A549 (cell line): ENCODE data around the gene RPL26. TPM values are rescaled to one million over a fixed set of nuclear protein-coding genes. Genes with fewer than 3 reads are reported as not detected.

Experiments
- ATAC-seq, 2 experiments: fragments of 200-7000 bp in 1 of 2; fragments of >200 bp in 1 of 2; cut with Nextera tagmentation in 1 of 2; cut with Tn5 transposase in 1 of 2; 3 replicates each; pipeline versions ENCODE4 v1.8.0 to v1.9.1; 2018 to 2020; ENCODE audit warnings: mild to moderate bottlenecking in 1 of 2, moderate library complexity in 1 of 2
- CTCF ChIA-PET: fragments of 300-600 bp; sonication (Branson Sonifier 250); formaldehyde crosslinking; extraction: SDS; loops from one replicate; lab custom pipeline; 2021; ENCODE audit warnings: antibody characterized with exemption, inconsistent platforms; lab: Yijun Ruan, JAX
- POLR2A ChIA-PET: fragments of 350-600 bp; formaldehyde crosslinking; extraction: SDS; loops from one replicate; lab custom pipeline; 2021; ENCODE audit warnings: antibody characterized with exemption, inconsistent platforms; lab: Yijun Ruan, JAX
- DNase-seq, 2 experiments: peaks; one replicate each; pipeline versions ENCODE4 v3.0.0 to v3.0.0-alpha.2; 2011 to 2016; ENCODE audit warnings: low read depth in 1 of 2, low spot score in 1 of 2
- FAIRE-seq: peaks from 2 replicates; lab custom pipeline; 2011; peaks lifted over from hg19 to GRCh38; lab: Jason Lieb, UNC
- H3K27ac ChIP-seq, 2 experiments: fragments of >200 bp; sonication (Bioruptor Twin); formaldehyde crosslinking; 3 replicates each; pipeline ENCODE4 v1.5.1; 2016 to 2017
- H3K4me1 ChIP-seq: fragments of >200 bp; sonication (Bioruptor Twin); formaldehyde crosslinking; 3 replicates; pipeline ENCODE4 v1.6.1; 2016
- H3K4me2 ChIP-seq: fragments of >200 bp; sonication (Bioruptor Twin); formaldehyde crosslinking; 3 replicates; pipeline ENCODE4 v1.6.1; 2016
- H3K4me3 ChIP-seq: fragments of >200 bp; sonication (Bioruptor Twin); formaldehyde crosslinking; 3 replicates; pipeline ENCODE4 v1.5.1; 2016
- H3K9me3 ChIP-seq: fragments of >200 bp; sonication (Bioruptor Twin); formaldehyde crosslinking; 3 replicates; pipeline ENCODE4 v1.6.1; 2016
- ATOH8 ChIP-seq: fragments of 250-450 bp; sonication (Bioruptor Pico); IDR thresholded peaks from 2 replicates; pipeline ENCODE4 v1.5.0; 2020; ENCODE audit warnings: low read depth, mild to moderate bottlenecking, moderate library complexity
- BCL3 ChIP-seq: fragments of >200 bp; sonication (Bioruptor Twin); formaldehyde crosslinking; IDR thresholded peaks from 3 replicates; pipeline ENCODE4 v1.6.1; 2016
- CBX8 ChIP-seq: fragments of 200-600 bp; sonication (generic); IDR thresholded peaks from 2 replicates; pipeline ENCODE4 v1.6.1; 2016
- CHD2 ChIP-seq: fragments of 150-350 bp; IDR thresholded peaks from 2 replicates; pipeline ENCODE4 v1.6.1; 2014; ENCODE audit warnings: low read length; ENCODE audit not compliant: partially characterized antibody
- E2F6 ChIP-seq: IDR thresholded peaks from 2 replicates; pipeline ENCODE4 v1.6.1; 2012; ENCODE audit warnings: low read depth, borderline replicate concordance
- ESRRA ChIP-seq: fragments of 150-350 bp; IDR thresholded peaks from 2 replicates; pipeline ENCODE4 v1.6.1; 2014; ENCODE audit warnings: mild to moderate bottlenecking, low read length, borderline replicate concordance
- FOSB ChIP-seq: fragments of 250-450 bp; sonication (Bioruptor Pico); IDR thresholded peaks from 2 replicates; pipeline ENCODE4 v1.5.0; 2020; ENCODE audit warnings: mild to moderate bottlenecking, moderate library complexity
- FOSL2 ChIP-seq, 2 experiments: fragments of 450-650 bp in 1 of 2; fragments of >200 bp in 1 of 2; sonication (Bioruptor Twin) in 1 of 2; formaldehyde crosslinking; IDR thresholded peaks; 2 replicates each; pipeline versions ENCODE4 v1.5.0 to v1.6.1; 2016 to 2020; ENCODE audit warnings: mild to moderate bottlenecking in 1 of 2, moderate library complexity in 1 of 2
- FOXS1 ChIP-seq: fragments of 250-450 bp; sonication (Bioruptor Pico); IDR thresholded peaks from 2 replicates; pipeline ENCODE4 v1.5.0; 2020; ENCODE audit warnings: mild to moderate bottlenecking, moderate library complexity
- HDAC2 ChIP-seq: fragments of 200-600 bp; sonication (generic); IDR thresholded peaks from 2 replicates; pipeline ENCODE4 v1.6.1; 2016
- HOXB13 ChIP-seq: fragments of 250-450 bp; sonication (Bioruptor Pico); IDR thresholded peaks from 2 replicates; pipeline ENCODE4 v1.5.0; 2020; ENCODE audit warnings: low read depth, mild to moderate bottlenecking, moderate library complexity
- HOXB5 ChIP-seq: fragments of 250-450 bp; sonication (Bioruptor Pico); IDR thresholded peaks from 2 replicates; pipeline ENCODE4 v1.5.0; 2020; ENCODE audit warnings: mild to moderate bottlenecking, moderate library complexity
- JUN ChIP-seq, 2 experiments: fragments of >200 bp; sonication (Bioruptor Twin); formaldehyde crosslinking; IDR thresholded peaks; 2 replicates in 1 of 2; 3 replicates in 1 of 2; pipeline ENCODE4 v1.6.1; 2016 to 2017
- KDM5A ChIP-seq: fragments of 200-600 bp; sonication (generic); IDR thresholded peaks from 2 replicates; pipeline ENCODE4 v1.6.1; 2016; ENCODE audit warnings: antibody characterized with exemption, mild to moderate bottlenecking
- MAFK ChIP-seq: fragments of 450-650 bp; IDR thresholded peaks from 2 replicates; pipeline ENCODE4 v1.6.1; 2014; ENCODE audit not compliant: partially characterized antibody
- MAZ ChIP-seq: fragments of 150-350 bp; IDR thresholded peaks from 2 replicates; pipeline ENCODE4 v1.6.1; 2014; ENCODE audit warnings: antibody characterized with exemption, low read depth, low read length, borderline replicate concordance
- NFE2L2 ChIP-seq: fragments of 150-350 bp; conservative IDR thresholded peaks from 2 replicates; pipeline ENCODE4 v1.6.1; 2014; ENCODE audit warnings: low read length
- NPAS2 ChIP-seq: fragments of 250-450 bp; sonication (Bioruptor Pico); IDR thresholded peaks from 2 replicates; pipeline ENCODE4 v1.8.0; 2022; ENCODE audit warnings: mild to moderate bottlenecking, moderate library complexity, borderline replicate concordance
- NR3C1 ChIP-seq: fragments of >200 bp; sonication (Bioruptor Twin); formaldehyde crosslinking; IDR thresholded peaks from 3 replicates; pipeline ENCODE4 v1.6.1; 2017
- RAD21 ChIP-seq, 2 experiments: fragments of >200 bp in 1 of 2; sonication (Bioruptor Twin) in 1 of 2; formaldehyde crosslinking in 1 of 2; IDR thresholded peaks in 1 of 2; conservative IDR thresholded peaks in 1 of 2; 2 replicates in 1 of 2; 3 replicates in 1 of 2; pipeline ENCODE4 v1.6.1; 2012 to 2018; ENCODE audit warnings: inconsistent platforms in 1 of 2
- RCOR1 ChIP-seq: fragments of 150-350 bp; IDR thresholded peaks from 2 replicates; pipeline ENCODE4 v1.6.1; 2014; ENCODE audit warnings: antibody characterized with exemption, low read length, low read depth
- RNF2 ChIP-seq: fragments of 200-600 bp; sonication (generic); IDR thresholded peaks from 2 replicates; pipeline ENCODE4 v1.6.1; 2016; ENCODE audit warnings: low read depth, mild to moderate bottlenecking, antibody characterized with exemption, moderate library complexity, borderline replicate concordance
- SMC3 ChIP-seq: fragments of >200 bp; sonication (Bioruptor Twin); formaldehyde crosslinking; IDR thresholded peaks from 3 replicates; pipeline ENCODE4 v1.6.1; 2018; ENCODE audit warnings: inconsistent platforms
- SREBF2 ChIP-seq: fragments of 450-650 bp; IDR thresholded peaks from 2 replicates; pipeline ENCODE4 v1.6.1; 2014; ENCODE audit warnings: mild to moderate bottlenecking, moderate library complexity
- TFCP2L1 ChIP-seq: fragments of 250-450 bp; sonication (Bioruptor Pico); IDR thresholded peaks from 2 replicates; pipeline ENCODE4 v1.5.0; 2021; ENCODE audit warnings: mild to moderate bottlenecking
- TP53 ChIP-seq: fragments of 250-450 bp; sonication (Bioruptor Pico); IDR thresholded peaks from 2 replicates; pipeline ENCODE4 v1.5.0; 2021; ENCODE audit warnings: mild to moderate bottlenecking, moderate library complexity
- ZC3H11A ChIP-seq: fragments of 450-650 bp; IDR thresholded peaks from 2 replicates; pipeline ENCODE4 v1.6.1; 2014; ENCODE audit warnings: antibody characterized with exemption, mild to moderate bottlenecking
- ZFP36 ChIP-seq: fragments of 450-650 bp; IDR thresholded peaks from 2 replicates; pipeline ENCODE4 v1.6.1; 2014; ENCODE audit warnings: borderline replicate concordance; ENCODE audit not compliant: partially characterized antibody
- ZSCAN20 ChIP-seq: fragments of 250-450 bp; sonication (Bioruptor Pico); IDR thresholded peaks from 2 replicates; pipeline ENCODE4 v1.8.0; 2022; ENCODE audit warnings: mild to moderate bottlenecking, moderate library complexity
- WGBS: methylation state at CpG from one replicate; pipeline ENCODE4 v1.1.6; 2017; ENCODE audit errors: missing lambda C conversion rate; 5-methylcytosine and 5-hydroxymethylcytosine counted together
- polyA plus RNA-seq, 4 experiments: library from polyadenylated mRNA; depleted of rRNA in 3 of 4; stranded (reverse); fragments of >200 nt; fragmentation: RNase III in 1 of 4; extraction: RNeasy Plus Mini Kit Qiagen cat#74134 plus additional on column Dnase treatment in 1 of 4; gene quantifications; 2 replicates in 3 of 4; 3 replicates in 1 of 4; pipeline ENCODE4 v1.2.3, GENCODE V29; 2011 to 2017
- TF ChIP-seq, protein P1 (sequence below): fragments of >200 bp; sonication (Bioruptor Twin); formaldehyde crosslinking; IDR thresholded peaks from 2 replicates; pipeline ENCODE4 v1.6.1; 2016
- TF ChIP-seq, protein P2 (sequence below): IDR thresholded peaks from 2 replicates; pipeline ENCODE4 v1.6.1; 2012
- TF ChIP-seq, protein P3 (sequence below): fragments of 450-650 bp; IDR thresholded peaks from 2 replicates; pipeline ENCODE4 v1.6.1; 2014; ENCODE audit warnings: antibody characterized with exemption
- TF ChIP-seq, protein P4 (sequence below): IDR thresholded peaks from 2 replicates; pipeline ENCODE4 v1.6.1; 2012
- TF ChIP-seq, protein P5 (sequence below): fragments of 150-350 bp; IDR thresholded peaks from 2 replicates; pipeline ENCODE4 v1.6.1; 2014; ENCODE audit warnings: low read depth, mild to moderate bottlenecking, low read length

RPL26 gene
- polyA plus RNA-seq, 2 of the 4 experiments (the other 2 are of a cell fraction) = 5,521 to 7,141 TPM

GRCh38 chr17:8376271-8377067 lies 6.5 kb downstream of the RPL26 start, which contains the start of gene KRABD2:
TSS of gene KRABD2 (minus strand) at chr17:8376704.
- DNase-seq (peak; percentile 92 to 99), ATAC-seq (peak; percentile 93 to 95), FAIRE-seq (no peak)
- 2% methylated on average over 34 of the region's 41 CpGs for WGBS
- Histone ChIP-seq H3K9me3 (no peaks in the 10 kb centered on the region), H3K4me2 (peak within 1 kb of the TSS; percentile 91), H3K4me1 (peaks cover 55% of the 10 kb centered on the region), H3K27ac (peak within 1 kb of the TSS; percentile 76 to 93), H3K4me3 (peak within 1 kb of the TSS; percentile 50)
- ChIA-PET POLR2A (interaction anchor here (0.6 to 2.5 kb wide), 11 partner anchors 14 to 749 kb away, joined by 3 to 14 read pairs (median 3); partner anchors contain the start of genes CTC1, NDEL1, PFAS and SAT2), CTCF (interaction anchor here (0.6 to 2.2 kb wide), 22 partner anchors 11 to 1886 kb away, joined by 3 to 7 read pairs (median 4); partner anchors contain the start of genes BORCS6 and NDEL1)
- TF ChIP-seq, protein P1, sequence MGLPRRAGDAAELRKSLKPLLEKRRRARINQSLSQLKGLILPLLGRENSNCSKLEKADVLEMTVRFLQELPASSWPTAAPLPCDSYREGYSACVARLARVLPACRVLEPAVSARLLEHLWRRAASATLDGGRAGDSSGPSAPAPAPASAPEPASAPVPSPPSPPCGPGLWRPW = no peak
- TF ChIP-seq MAZ = no peak; the same call in 1 of the 2 replicates
- TF ChIP-seq FOSL2 (IDR thresholded peaks at IDR 0.05) = no peak
- TF ChIP-seq FOSL2 (CRISPR knock-in tag; IDR thresholded peaks at IDR 0.05) = no peak; the same call in 1 of the 2 replicates
- TF ChIP-seq, protein P2, sequence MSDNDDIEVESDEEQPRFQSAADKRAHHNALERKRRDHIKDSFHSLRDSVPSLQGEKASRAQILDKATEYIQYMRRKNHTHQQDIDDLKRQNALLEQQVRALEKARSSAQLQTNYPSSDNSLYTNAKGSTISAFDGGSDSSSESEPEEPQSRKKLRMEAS = peak; percentile 89
- TF ChIP-seq TP53 (CRISPR knock-in tag) = peak; percentile 84
- no peak for TF ChIP-seq ZSCAN20 (CRISPR knock-in tag)
- peak; percentile 94 for TF ChIP-seq FOSB
- no peak for TF ChIP-seq HDAC2
- TF ChIP-seq E2F6 = peak; percentile 55; the same call in 1 of the 2 replicates
- peak; percentile 97 for TF ChIP-seq BCL3
- TF ChIP-seq, protein P3, sequence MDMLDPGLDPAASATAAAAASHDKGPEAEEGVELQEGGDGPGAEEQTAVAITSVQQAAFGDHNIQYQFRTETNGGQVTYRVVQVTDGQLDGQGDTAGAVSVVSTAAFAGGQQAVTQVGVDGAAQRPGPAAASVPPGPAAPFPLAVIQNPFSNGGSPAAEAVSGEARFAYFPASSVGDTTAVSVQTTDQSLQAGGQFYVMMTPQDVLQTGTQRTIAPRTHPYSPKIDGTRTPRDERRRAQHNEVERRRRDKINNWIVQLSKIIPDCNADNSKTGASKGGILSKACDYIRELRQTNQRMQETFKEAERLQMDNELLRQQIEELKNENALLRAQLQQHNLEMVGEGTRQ = no peak
- peak; percentile 57; the same call in 1 of the 2 replicates for TF ChIP-seq ATOH8
- no peak for TF ChIP-seq RCOR1
- TF ChIP-seq, protein P4, sequence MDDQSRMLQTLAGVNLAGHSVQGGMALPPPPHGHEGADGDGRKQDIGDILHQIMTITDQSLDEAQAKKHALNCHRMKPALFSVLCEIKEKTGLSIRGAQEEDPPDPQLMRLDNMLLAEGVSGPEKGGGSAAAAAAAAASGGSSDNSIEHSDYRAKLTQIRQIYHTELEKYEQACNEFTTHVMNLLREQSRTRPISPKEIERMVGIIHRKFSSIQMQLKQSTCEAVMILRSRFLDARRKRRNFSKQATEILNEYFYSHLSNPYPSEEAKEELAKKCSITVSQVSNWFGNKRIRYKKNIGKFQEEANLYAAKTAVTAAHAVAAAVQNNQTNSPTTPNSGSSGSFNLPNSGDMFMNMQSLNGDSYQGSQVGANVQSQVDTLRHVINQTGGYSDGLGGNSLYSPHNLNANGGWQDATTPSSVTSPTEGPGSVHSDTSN = peak; percentile 94
- TF ChIP-seq MAFK = no peak
- no peak for TF ChIP-seq RNF2
- TF ChIP-seq RAD21 (conservative IDR thresholded peaks at IDR 0.05 in 1 of 2, IDR thresholded peaks at IDR 0.05 in 1 of 2) = no peak
- peak; percentile 97 for TF ChIP-seq ESRRA
- TF ChIP-seq CBX8 = no peak
- TF ChIP-seq HOXB5 (CRISPR knock-in tag) = 0 out of 2 replicates have a peak, but pooled peaks have one; percentile 17
- TF ChIP-seq TFCP2L1 = peak; percentile 98
- TF ChIP-seq FOXS1 (CRISPR knock-in tag) = no peak
- TF ChIP-seq SREBF2 = no peak
- TF ChIP-seq, protein P5, sequence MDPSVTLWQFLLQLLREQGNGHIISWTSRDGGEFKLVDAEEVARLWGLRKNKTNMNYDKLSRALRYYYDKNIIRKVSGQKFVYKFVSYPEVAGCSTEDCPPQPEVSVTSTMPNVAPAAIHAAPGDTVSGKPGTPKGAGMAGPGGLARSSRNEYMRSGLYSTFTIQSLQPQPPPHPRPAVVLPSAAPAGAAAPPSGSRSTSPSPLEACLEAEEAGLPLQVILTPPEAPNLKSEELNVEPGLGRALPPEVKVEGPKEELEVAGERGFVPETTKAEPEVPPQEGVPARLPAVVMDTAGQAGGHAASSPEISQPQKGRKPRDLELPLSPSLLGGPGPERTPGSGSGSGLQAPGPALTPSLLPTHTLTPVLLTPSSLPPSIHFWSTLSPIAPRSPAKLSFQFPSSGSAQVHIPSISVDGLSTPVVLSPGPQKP = no peak
- no peak for TF ChIP-seq NPAS2 (CRISPR knock-in tag)
- TF ChIP-seq NFE2L2 = no peak
- TF ChIP-seq HOXB13 = no peak
- no peak for TF ChIP-seq ZC3H11A
- TF ChIP-seq SMC3 = 0 out of 3 replicates have a peak, but pooled peaks have one; percentile 15
- peak; percentile 98 to 99 for TF ChIP-seq JUN (IDR thresholded peaks at IDR 0.05)
- TF ChIP-seq KDM5A = no peak
- peak; percentile 50 for TF ChIP-seq CHD2
- TF ChIP-seq NR3C1 = no peak
- TF ChIP-seq ZFP36 = no peak
